Fibroblast of lung (primary cell): ENCODE data around the gene ROBO3.

Source experiments
- EZH2 ChIP-seq: IDR thresholded peaks from 2 replicates; pipeline ENCODE4 v1.5.1; 2012; ENCODE audit warnings: low read length, control low read depth, mild to moderate bottlenecking; ENCODE audit errors: missing control alignments
- TF ChIP-seq, protein P1 (sequence below), 2 donors: IDR thresholded peaks in 1 of 2; conservative IDR thresholded peaks in 1 of 2; 1 replicate in 1 of 2; 2 replicates in 1 of 2; pipeline ENCODE4 v1.5.1; 2011 to 2012; ENCODE audit warnings: low read length in 2 of 2, control low read depth in 1 of 2, inconsistent platforms in 1 of 2, low read depth in 1 of 2, mild to moderate bottlenecking in 1 of 2

DNA sequence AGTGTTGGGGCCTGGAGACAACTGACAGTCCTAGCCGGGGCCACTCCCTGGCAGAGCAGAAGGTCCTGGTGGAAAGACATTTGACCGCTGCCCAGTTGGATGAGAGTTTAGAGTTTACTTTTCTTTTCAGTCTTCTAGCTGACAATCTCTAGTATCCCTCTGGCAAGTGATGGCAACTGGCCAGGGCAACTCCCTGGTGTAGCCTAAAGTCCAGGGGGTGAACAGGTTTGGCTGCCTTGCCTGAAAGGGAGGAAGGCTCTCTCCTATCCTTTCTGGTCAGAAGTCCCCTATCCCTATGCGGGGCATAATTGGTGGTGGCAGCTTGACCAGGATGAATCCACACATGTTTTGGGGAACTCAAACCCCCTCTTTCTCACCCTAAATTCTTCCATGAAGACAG lies 48.2 kb upstream of the ROBO3 start:
- TF ChIP-seq, protein P1, sequence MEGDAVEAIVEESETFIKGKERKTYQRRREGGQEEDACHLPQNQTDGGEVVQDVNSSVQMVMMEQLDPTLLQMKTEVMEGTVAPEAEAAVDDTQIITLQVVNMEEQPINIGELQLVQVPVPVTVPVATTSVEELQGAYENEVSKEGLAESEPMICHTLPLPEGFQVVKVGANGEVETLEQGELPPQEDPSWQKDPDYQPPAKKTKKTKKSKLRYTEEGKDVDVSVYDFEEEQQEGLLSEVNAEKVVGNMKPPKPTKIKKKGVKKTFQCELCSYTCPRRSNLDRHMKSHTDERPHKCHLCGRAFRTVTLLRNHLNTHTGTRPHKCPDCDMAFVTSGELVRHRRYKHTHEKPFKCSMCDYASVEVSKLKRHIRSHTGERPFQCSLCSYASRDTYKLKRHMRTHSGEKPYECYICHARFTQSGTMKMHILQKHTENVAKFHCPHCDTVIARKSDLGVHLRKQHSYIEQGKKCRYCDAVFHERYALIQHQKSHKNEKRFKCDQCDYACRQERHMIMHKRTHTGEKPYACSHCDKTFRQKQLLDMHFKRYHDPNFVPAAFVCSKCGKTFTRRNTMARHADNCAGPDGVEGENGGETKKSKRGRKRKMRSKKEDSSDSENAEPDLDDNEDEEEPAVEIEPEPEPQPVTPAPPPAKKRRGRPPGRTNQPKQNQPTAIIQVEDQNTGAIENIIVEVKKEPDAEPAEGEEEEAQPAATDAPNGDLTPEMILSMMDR (conservative IDR thresholded peaks at IDR 0.05 in 1 of 2, IDR thresholded peaks at IDR 0.05 in 1 of 2; ENCODE audit: low read depth in 1 of 2, low read length in 2 of 2), result no peak
- no peak for TF ChIP-seq EZH2
